CD4-positive, alpha-beta T cell treated with Interleukin-4 for 1 hour (primary cell): Measurements from ENCODE around the gene CLOCK.

Experiments used
- DNase-seq, 2 donors: peaks; one replicate each; pipeline ENCODE4 v3.0.0-alpha.2; 2020 to 2022

Gene CLOCK

GRCh38 chr4:55410431-55410830, 136.3 kb downstream of the CLOCK start:
- no peak for DNase-seq

- DNase-seq = peak; percentile 27 to 69
Measured at GRCh38 chr4:55409468-55410171, 137.1 kb downstream of the CLOCK start.

GRCh38 chr4:55407764-55408163, 138.9 kb downstream of the CLOCK start:
- DNase-seq = no peak

- no peak for DNase-seq
Measured at GRCh38 chr4:55407119-55407518, 139.6 kb downstream of the CLOCK start.

- DNase-seq = no peak
Measured at GRCh38 chr4:55406545-55406944, 140.2 kb downstream of the CLOCK start.

- DNase-seq = no peak
Measured at GRCh38 chr4:55405073-55405472, 141.6 kb downstream of the CLOCK start.

GRCh38 chr4:55399581-55399980, 147.1 kb downstream of the CLOCK start:
- no peak for DNase-seq

GRCh38 chr4:55398966-55399365, 147.7 kb downstream of the CLOCK start:
- DNase-seq = no peak

GRCh38 chr4:55398461-55398860, 148.2 kb downstream of the CLOCK start:
- no peak for DNase-seq

- peak in 1 of 2 donors; percentile 18 for DNase-seq
Measured at GRCh38 chr4:55397520-55398321, 149.0 kb downstream of the CLOCK start.

- DNase-seq = no peak
Measured at GRCh38 chr4:55397126-55397436, 149.6 kb downstream of the CLOCK start.

GRCh38 chr4:55396308-55397125, 150.2 kb downstream of the CLOCK start:
- DNase-seq = peak; percentile 16 to 24

- DNase-seq = peak; percentile 87 to 88
Measured at GRCh38 chr4:55395529-55396307, 151.0 kb downstream of the CLOCK start, which contains the start of gene TMEM165. Gene TMEM165, plus strand, starts transcription at chr4:55395957. Its CDS starts 233 bp downstream, at chr4:55396190.

- DNase-seq = no peak
Measured at GRCh38 chr4:55395218-55395528, 151.5 kb downstream of the CLOCK start.

GRCh38 chr4:55393461-55394320, 153.0 kb downstream of the CLOCK start:
- DNase-seq = no peak

- no peak for DNase-seq
Measured at GRCh38 chr4:55386840-55387239, 159.9 kb downstream of the CLOCK start.

GRCh38 chr4:55386073-55386472, 160.6 kb downstream of the CLOCK start:
- DNase-seq = peak in 1 of 2 donors; percentile 25

GRCh38 chr4:55385201-55385649, 161.5 kb downstream of the CLOCK start:
- no peak for DNase-seq

- no peak for DNase-seq
Measured at GRCh38 chr4:55382488-55383003, 164.2 kb downstream of the CLOCK start.

GRCh38 chr4:55381502-55381901, 165.2 kb downstream of the CLOCK start:
- DNase-seq = no peak

- DNase-seq = no peak
Measured at GRCh38 chr4:55380576-55380975, 166.1 kb downstream of the CLOCK start.
